ENCODE data around the gene ZBTB33. TPM values are rescaled to one million over a fixed set of nuclear protein-coding genes. Genes with fewer than 3 reads are reported as not detected.

ZBTB33 gene
- total RNA-seq, 1 experiment from 2014 or later, result 29.0 TPM

GRCh38 chrX:120242813-120243212, 7.8 kb upstream of the ZBTB33 start:
- POLR2A ChIA-PET (ENCODE audit: unreplicated experiment), result interaction anchor here (0.7 kb wide), 1 partner anchor 451 kb away, joined by 3 read pairs; no protein-coding TSS in a partner anchor
- Histone ChIP-seq H3K4me1 (replicated peaks; ENCODE audit: insufficient read depth) (peaks cover 16% of the 10 kb centered on the region), H3K27me3 (ENCODE audit: insufficient read depth, low read depth) (no peaks in the 10 kb centered on the region), H3K4me2 (peak overlapping the region; percentile 98), H3K79me2 (ENCODE audit: low read depth) (peaks cover 28% of the 10 kb centered on the region), H3K4me3 (no peak overlapping the region), H3K9me3 (ENCODE audit: insufficient read depth, low read depth) (no peaks in the 10 kb centered on the region), H3K27ac (no peak overlapping the region), H2AFZ (no peak overlapping the region), H3F3A (ENCODE audit: insufficient read depth, low read depth) (peaks cover 12% of the 10 kb centered on the region; the same call in 1 of the 2 replicates), H3K9me2 (ENCODE audit: insufficient read depth) (no peaks in the 10 kb centered on the region), H3K36me3 (ENCODE audit: low read depth) (no peaks in the 10 kb centered on the region), H4K20me1 (ENCODE audit: insufficient read depth) (no peaks in the 10 kb centered on the region)
- no peak for TF ChIP-seq EZH2 (IDR thresholded peaks at IDR 0.05; ENCODE audit: low read depth)
- TF ChIP-seq CTCF (conservative IDR thresholded peaks at IDR 0.05), result no peak
- no peak for DNase-seq
- BruUV-seq (replicated peaks), result no TSS peak
- CTCF ChIA-PET, result no interaction called here
- intact Hi-C loops (cut with micrococcal nuclease; ENCODE audit: unreplicated experiment), result no loop called here

- intact Hi-C loops (cut with micrococcal nuclease; ENCODE audit: unreplicated experiment), result no loop called here
- POLR2A ChIA-PET (ENCODE audit: unreplicated experiment), result no interaction called here
- peak overlapping the region; percentile 98 for H3K4me2 ChIP-seq
- peaks cover 28% of the 10 kb centered on the region for H3K79me2 ChIP-seq (ENCODE audit: low read depth)
- peak overlapping the region; percentile 96 for H2AFZ ChIP-seq
- H3K9me3 ChIP-seq (ENCODE audit: insufficient read depth, low read depth), result no peaks in the 10 kb centered on the region
- H4K20me1 ChIP-seq (ENCODE audit: insufficient read depth), result no peaks in the 10 kb centered on the region
- H3F3A ChIP-seq (ENCODE audit: insufficient read depth, low read depth), result peaks cover 12% of the 10 kb centered on the region; the same call in 1 of the 2 replicates
- CTCF ChIA-PET, result no interaction called here
- no peaks in the 10 kb centered on the region for H3K36me3 ChIP-seq (ENCODE audit: low read depth)
- H3K9me2 ChIP-seq (ENCODE audit: insufficient read depth), result no peaks in the 10 kb centered on the region
- H3K27ac ChIP-seq, result peak overlapping the region; percentile 90
- BruUV-seq (replicated peaks), result no TSS peak
- no peak for DNase-seq
- H3K4me3 ChIP-seq, result peak overlapping the region; percentile 64
- no peak for TF ChIP-seq CTCF (conservative IDR thresholded peaks at IDR 0.05)
- TF ChIP-seq EZH2 (IDR thresholded peaks at IDR 0.05; ENCODE audit: low read depth), result no peak
- H3K27me3 ChIP-seq (ENCODE audit: insufficient read depth, low read depth), result no peaks in the 10 kb centered on the region
- peaks cover 16% of the 10 kb centered on the region for H3K4me1 ChIP-seq (replicated peaks; ENCODE audit: insufficient read depth)
Observed at GRCh38 chrX:120244395-120244734, 6.2 kb upstream of the ZBTB33 start.

- no peaks in the 10 kb centered on the region for H3K9me3 ChIP-seq (ENCODE audit: insufficient read depth, low read depth)
- H3K27ac ChIP-seq, result peak overlapping the region; percentile 90
- BruUV-seq (replicated peaks), result TSS peak; percentile 34
- peak overlapping the region; percentile 98 for H3K4me2 ChIP-seq
- H3K4me1 ChIP-seq (replicated peaks; ENCODE audit: insufficient read depth), result peaks cover 17% of the 10 kb centered on the region
- peaks cover 28% of the 10 kb centered on the region for H3K79me2 ChIP-seq (ENCODE audit: low read depth)
- no peaks in the 10 kb centered on the region for H3K27me3 ChIP-seq (ENCODE audit: insufficient read depth, low read depth)
- TF ChIP-seq CTCF (conservative IDR thresholded peaks at IDR 0.05) (no peak), EZH2 (IDR thresholded peaks at IDR 0.05; ENCODE audit: low read depth) (no peak)
- H4K20me1 ChIP-seq (ENCODE audit: insufficient read depth), result no peaks in the 10 kb centered on the region
- ChIA-PET POLR2A (ENCODE audit: unreplicated experiment) (no interaction called here), CTCF (no interaction called here)
- peak overlapping the region; percentile 96 for H2AFZ ChIP-seq
- H3K4me3 ChIP-seq, result peak overlapping the region; percentile 64
- H3K9me2 ChIP-seq (ENCODE audit: insufficient read depth), result no peaks in the 10 kb centered on the region
- no peaks in the 10 kb centered on the region for H3K36me3 ChIP-seq (ENCODE audit: low read depth)
- intact Hi-C loops (cut with micrococcal nuclease; ENCODE audit: unreplicated experiment), result no loop called here
- DNase-seq, result peak; percentile 81 to 85
- H3F3A ChIP-seq (ENCODE audit: insufficient read depth, low read depth), result peaks cover 12% of the 10 kb centered on the region; the same call in 1 of the 2 replicates
Observed at GRCh38 chrX:120244735-120245498, 5.7 kb upstream of the ZBTB33 start.
